ENCODE data around the gene RXFP4. TPM values are rescaled to one million over a fixed set of nuclear protein-coding genes. Genes with fewer than 3 reads are reported as not detected.
"Not testable (repeated sequence)": the region's sequence is repeated elsewhere in the genome, so short reads cannot be mapped to it uniquely, and the experiment has no call there.

Gene RXFP4
- total RNA-seq = not detected in 2 replicates
- long read RNA-seq = 0 reads

- no peak for DNase-seq (ENCODE audit: low spot score, unreplicated experiment)
- no peak for TF ChIP-seq CTCF (IDR thresholded peaks at IDR 0.05; ENCODE audit: unreplicated experiment)
- Mint-ChIP-seq H3K4me3 (ENCODE audit: low read depth) (no peak within 1 kb of the TSS), H3K27ac (peak within 1 kb of the TSS; percentile 74), H3K9me3 (ENCODE audit: low read depth) (no peaks in the 10 kb centered on the region), H3K36me3 (ENCODE audit: insufficient read depth) (peaks cover under 1% of the 10 kb centered on the region), H3K4me1 (ENCODE audit: low read depth) (peaks cover 20% of the 10 kb centered on the region), H3K27me3 (no peaks in the 10 kb centered on the region)
These were observed at the start of gene RXFP4 for GRCh38 chr1:155940993-155941844. Gene RXFP4 (plus strand): TSS chr1:155941638. CDS start chr1:155941710, 72 bp downstream.

GRCh38 chr1:155892796-155893195 lies 48.6 kb upstream of the RXFP4 start:
- DNase-seq (ENCODE audit: low spot score, unreplicated experiment) = no peak
- Mint-ChIP-seq H3K36me3 (ENCODE audit: insufficient read depth) (peaks cover 7% of the 10 kb centered on the region), H3K4me3 (ENCODE audit: low read depth) (no peak overlapping the region), H3K27ac (no peak overlapping the region), H3K27me3 (peaks cover 2% of the 10 kb centered on the region), H3K9me3 (ENCODE audit: low read depth) (no peaks in the 10 kb centered on the region), H3K4me1 (ENCODE audit: low read depth) (no peaks in the 10 kb centered on the region)
- no peak for TF ChIP-seq CTCF (IDR thresholded peaks at IDR 0.05; ENCODE audit: unreplicated experiment)

GRCh38 chr1:155893389-155894142 lies 47.9 kb upstream of the RXFP4 start:
- no peak for TF ChIP-seq CTCF (IDR thresholded peaks at IDR 0.05; ENCODE audit: unreplicated experiment)
- no peak for DNase-seq (ENCODE audit: low spot score, unreplicated experiment)
- Mint-ChIP-seq H3K27ac (no peak overlapping the region), H3K4me3 (ENCODE audit: low read depth) (no peak overlapping the region), H3K9me3 (ENCODE audit: low read depth) (no peaks in the 10 kb centered on the region), H3K36me3 (ENCODE audit: insufficient read depth) (peaks cover 10% of the 10 kb centered on the region), H3K27me3 (peaks cover 2% of the 10 kb centered on the region), H3K4me1 (ENCODE audit: low read depth) (no peaks in the 10 kb centered on the region)

DNA sequence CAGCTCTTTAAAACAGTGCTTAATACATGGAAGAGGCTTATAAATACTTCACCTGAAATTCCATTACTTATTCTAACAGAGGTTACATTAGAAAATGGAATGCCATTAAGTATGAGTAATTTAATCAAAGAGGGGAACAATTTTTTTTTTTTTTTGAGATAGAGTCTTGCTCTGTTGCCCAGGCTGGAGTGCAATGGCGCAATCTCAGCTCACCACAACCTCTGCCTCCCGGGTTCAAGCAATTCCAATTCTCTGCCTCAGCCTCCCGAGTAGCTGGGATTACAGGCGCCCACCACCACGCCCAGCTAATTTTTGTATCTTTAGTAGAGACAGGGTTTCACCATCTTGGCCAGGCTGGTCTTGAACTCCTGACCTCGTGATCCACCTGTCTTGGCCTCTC lies 45.8 kb upstream of the RXFP4 start:
- H3K27ac Mint-ChIP-seq; H3K4me1 Mint-ChIP-seq (ENCODE audit: low read depth); H3K27me3 Mint-ChIP-seq; H3K9me3 Mint-ChIP-seq (ENCODE audit: low read depth); DNase-seq (ENCODE audit: low spot score, unreplicated experiment); H3K4me3 Mint-ChIP-seq (ENCODE audit: low read depth): not testable (repeated sequence)
- H3K36me3 Mint-ChIP-seq (ENCODE audit: insufficient read depth) = peaks cover 19% of the 10 kb centered on the region

GRCh38 chr1:155896476-155896875 lies 45.0 kb upstream of the RXFP4 start:
- not testable (repeated sequence) for H3K4me1 Mint-ChIP-seq (ENCODE audit: low read depth)

DNA sequence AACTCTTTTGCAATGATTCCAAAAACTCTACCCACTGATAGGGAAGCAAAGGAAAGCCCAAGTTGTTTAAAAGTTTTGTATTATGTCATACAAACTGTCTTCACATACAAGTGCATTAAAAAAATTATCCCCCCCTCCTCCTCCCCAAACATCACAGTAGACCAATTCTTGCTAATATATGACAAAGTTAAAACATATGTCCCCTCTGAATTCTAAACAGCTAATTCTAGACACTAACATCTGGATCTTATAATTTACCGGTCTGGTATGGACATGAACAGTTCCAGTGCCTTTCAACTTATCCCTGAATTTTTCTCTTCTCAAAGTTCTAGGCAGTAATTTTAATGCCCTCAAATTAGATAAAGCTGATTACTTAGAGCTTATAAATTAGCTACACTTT lies 43.7 kb upstream of the RXFP4 start:
- peaks cover 22% of the 10 kb centered on the region for H3K36me3 Mint-ChIP-seq (ENCODE audit: insufficient read depth)
- no peak for DNase-seq (ENCODE audit: low spot score, unreplicated experiment)
- H3K4me1 Mint-ChIP-seq (ENCODE audit: low read depth) = no peaks in the 10 kb centered on the region
- no peak overlapping the region for H3K4me3 Mint-ChIP-seq (ENCODE audit: low read depth)
- H3K9me3 Mint-ChIP-seq (ENCODE audit: low read depth) = no peaks in the 10 kb centered on the region
- TF ChIP-seq CTCF (IDR thresholded peaks at IDR 0.05; ENCODE audit: unreplicated experiment) = no peak
- H3K27me3 Mint-ChIP-seq = no peaks in the 10 kb centered on the region
- H3K27ac Mint-ChIP-seq = no peak overlapping the region

More at GRCh38 chr1:155896476-155896875, 45.0 kb upstream of the RXFP4 start:
- H3K27ac Mint-ChIP-seq; DNase-seq (ENCODE audit: low spot score, unreplicated experiment); H3K27me3 Mint-ChIP-seq; H3K9me3 Mint-ChIP-seq (ENCODE audit: low read depth); H3K4me3 Mint-ChIP-seq (ENCODE audit: low read depth): not testable (repeated sequence)
- H3K36me3 Mint-ChIP-seq (ENCODE audit: insufficient read depth) = peaks cover 20% of the 10 kb centered on the region

Measured in progenitor cell of endocrine pancreas (in vitro differentiated cells).